GM19328 (cell line): ENCODE measurements around the gene CD8A.

Experiments
- ATAC-seq: cut with Tn5 transposase; IDR thresholded peaks from one replicate; pipeline ENCODE4 v1.9.1; 2021; ENCODE audit warnings: mild to moderate bottlenecking, moderate library complexity; ENCODE audit not compliant: unreplicated experiment

Gene CD8A

DNA sequence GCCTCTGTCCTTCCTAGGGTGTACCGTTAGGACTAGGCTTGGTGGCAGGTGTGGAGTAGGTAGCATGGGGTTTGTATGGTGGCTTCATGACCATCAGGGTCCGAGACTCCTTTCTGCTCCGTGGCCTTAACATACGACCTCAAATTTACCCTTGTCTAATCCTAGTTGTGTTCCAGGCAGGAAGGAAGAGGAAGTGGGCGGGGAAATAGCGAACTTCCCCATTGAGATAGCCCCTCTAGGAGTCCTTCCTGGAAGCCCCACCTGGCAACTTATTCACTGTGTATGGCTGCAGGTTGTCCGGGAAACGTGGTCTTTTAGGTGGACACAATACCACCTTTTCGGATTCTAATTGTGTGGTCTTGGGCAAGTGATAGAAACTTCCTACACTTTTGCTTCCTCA lies 9.3 kb downstream of the CD8A start:
- ATAC-seq = no peak

DNA sequence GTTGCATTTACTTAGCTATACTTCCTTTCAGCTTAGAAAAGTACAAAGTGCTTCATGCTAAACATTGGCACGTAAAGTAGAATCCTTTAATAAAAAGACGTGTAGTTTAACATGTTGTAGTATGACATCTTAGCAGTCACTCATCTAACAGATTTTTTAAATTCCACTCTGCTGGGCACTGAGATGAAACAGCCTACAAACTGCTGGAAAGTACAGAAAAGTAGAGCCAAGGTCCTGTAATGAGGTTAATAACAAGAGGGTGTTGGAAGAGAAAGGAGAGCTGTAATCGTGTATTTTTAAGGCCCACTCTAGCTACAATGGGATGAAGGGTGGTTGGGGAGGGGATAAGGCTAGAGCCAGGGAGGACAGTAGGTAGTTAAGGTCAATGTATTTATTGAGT lies 10.7 kb downstream of the CD8A start:
- no peak for ATAC-seq

DNA sequence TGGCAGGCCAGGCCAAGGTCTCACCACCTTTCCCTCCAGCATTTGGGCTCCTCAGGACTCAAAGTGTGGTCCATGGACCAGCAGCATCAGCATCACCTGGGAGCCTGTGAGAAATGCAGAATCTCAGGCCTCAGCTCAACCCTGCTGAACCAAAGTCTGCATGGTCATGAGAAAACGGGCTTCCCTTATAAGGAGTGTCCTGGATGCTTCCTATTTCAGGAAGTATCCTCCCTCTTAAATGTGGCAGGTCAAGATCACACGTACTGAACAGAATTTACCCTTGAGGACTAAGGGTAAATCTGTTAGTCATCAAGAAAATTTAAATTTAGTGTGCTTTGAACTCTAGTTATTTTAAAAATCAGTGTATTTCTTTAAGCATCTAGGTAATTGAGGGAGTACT lies 11.8 kb downstream of the CD8A start:
- ATAC-seq = no peak

DNA sequence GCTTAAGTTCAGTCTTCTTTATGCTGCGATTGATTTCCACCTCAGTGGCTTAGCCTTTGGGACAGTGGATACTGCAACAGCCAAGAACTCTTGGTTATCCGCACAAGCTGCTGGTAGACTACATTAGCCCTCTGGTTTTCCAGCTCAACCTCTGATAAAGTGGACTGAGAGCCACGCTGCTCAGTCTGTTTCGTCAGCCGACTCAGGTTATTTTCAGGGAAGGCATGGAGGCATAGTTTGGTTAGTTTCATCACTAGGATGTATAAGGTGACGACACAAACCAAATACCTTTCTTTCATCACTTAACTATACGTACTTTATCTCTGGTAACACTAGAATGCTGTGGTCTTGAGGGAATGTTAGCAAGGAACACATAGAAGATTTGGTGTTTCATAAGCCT lies 14.2 kb downstream of the CD8A start:
- no peak for ATAC-seq

DNA sequence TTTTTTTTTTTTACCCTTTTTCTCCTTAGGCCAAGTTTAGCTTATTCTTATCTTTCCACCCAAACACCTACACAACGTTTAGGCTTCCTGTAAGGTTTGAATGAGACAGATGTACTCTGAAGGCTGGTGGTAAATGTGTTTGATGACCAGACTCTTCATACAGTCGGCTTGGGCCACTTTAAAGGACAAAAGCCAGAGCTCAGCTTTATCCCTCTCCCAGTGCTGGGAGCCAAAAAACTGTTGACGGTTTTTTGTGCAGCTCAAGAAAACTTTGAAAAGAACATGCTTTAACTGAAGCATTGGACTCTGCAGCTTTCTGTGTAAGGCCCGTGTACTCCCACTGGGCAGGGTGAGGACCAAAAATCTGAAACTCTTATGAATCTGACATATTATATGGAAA lies 15.4 kb downstream of the CD8A start:
- no peak for ATAC-seq

DNA sequence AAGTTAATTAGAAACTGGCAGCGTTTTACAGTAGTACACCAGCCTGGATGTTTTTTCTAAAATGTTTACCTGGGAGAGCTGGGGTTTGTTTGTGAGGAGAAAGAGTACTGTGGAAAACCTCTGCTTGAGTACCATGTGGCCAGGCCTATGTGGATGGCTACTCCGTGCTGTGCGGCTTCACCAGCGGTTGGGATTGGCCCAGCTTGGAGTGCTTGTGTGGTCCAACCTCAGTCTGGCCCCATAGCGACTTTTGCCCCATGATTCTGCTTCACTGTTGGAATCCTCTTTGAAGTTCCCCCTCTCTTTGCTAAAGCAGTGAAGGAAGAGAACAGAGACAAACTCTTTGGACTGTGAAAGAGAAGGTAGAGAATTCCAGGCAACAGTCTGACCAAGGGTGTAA lies 15.9 kb downstream of the CD8A start:
- ATAC-seq = no peak

DNA sequence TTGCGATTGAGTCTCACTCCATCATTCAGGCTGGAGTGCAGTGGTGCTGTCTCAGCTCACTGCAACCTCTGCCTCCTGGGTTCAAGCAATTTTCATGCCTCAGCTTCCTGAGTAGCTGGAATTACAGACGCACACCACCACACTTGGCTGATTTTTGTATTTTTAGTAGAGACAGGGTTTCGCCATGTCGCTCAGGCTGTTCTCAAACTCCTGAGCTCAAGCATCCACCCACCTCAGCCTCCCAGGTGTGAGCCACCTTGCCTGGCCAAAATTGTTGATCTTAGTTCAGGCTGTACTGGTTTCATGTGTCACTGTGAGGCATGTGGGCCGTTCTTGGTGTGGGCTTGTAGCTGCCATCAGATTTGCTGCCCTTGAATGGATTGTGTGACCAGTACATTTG lies 18.1 kb downstream of the CD8A start:
- no peak for ATAC-seq

DNA sequence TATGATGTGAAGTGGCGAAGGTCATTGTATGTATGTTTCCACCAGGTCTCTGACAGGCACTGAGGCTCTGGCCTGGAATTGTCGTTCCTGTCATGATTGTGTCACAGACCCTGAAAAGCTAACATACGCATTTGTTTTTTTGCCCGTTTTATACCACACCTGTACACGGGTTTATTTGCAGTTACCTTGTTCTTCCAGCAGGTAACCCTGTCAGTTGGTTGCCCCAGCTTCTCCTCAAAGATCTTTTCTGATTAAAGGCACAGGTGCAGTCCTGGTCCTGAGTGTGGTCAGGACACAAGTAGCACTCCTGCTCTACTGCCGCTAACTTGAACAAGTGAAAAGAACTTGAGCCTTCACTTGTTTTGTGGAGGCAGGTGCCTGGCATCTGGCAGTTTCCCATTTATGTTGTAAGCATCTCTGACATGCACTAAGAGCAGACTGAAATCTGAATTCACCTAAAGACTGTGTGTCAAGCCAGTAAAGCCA lies 19.9 kb downstream of the CD8A start:
- ATAC-seq = no peak

DNA sequence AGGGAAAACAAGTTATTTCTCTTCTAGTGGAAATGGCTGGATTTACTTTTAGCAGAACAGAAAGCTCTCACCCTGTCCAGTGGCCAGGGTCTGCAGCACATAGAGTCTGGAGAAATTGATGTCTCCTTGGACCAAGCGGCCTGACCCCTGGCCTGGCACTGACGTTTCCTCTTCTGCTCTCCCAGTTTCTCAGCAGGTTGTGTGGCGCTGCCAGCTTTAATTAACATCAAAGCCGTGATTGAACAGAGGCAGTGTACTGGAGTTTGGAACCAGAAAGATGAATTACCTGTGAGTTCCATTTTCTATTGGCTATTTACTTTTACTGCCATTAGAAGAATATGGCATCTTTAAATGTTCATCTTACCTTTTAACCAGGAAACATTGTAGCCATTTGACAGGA lies 20.9 kb downstream of the CD8A start:
- no peak for ATAC-seq

DNA sequence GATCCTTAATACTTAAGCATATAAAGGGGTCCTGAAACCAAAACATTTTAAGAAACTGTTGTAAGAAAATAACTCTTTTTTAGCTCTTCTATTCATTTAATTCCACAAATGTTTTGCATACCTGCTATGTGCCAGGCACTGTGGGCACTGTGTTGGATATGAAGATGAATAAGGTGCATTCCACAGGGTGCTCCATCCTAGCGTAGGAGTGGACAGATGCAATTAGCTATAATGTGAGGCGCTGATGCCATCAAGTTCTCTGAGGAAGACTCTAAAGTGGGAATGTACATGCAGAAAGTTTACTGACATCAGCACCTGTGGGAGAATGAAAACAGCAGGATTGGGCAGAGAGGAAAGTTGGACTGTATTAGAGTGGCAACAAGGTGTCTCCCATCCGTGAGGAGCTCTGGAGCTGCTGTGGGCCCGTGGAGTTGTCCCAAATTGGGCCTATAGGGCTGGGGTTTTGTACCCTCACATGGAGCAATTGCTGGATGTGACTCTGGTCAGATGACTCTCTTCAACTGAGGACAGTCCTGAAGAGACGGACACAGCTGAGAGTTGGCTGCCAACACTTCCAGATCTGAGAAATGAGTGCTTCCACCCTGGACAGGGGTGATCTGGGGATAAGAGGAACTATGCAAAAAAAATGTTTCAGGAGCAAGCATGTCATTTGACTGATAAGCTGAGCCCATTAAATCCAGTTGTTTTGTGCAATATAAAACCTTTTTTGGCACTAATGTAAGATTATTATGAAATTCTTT lies 22.3 kb downstream of the CD8A start:
- ATAC-seq = no peak

DNA sequence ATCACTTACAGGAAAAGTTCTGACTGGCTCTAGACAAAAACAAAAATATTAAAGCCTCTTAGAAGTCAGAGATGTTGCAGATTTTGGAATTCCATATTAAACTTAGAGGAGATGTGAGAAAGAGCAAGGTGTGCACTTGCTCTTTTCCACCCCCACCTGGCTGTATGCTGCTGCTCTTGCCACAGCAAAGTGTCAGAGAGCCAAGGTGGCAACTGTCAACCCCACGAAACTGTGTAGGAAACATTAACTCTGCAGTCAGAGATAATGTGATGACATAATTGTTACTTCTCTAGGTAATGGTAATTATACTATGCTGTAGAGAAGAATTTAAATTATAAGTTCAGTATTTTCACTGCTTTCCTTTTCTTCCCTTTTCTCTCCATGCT lies 25.4 kb downstream of the CD8A start:
- no peak for ATAC-seq

DNA sequence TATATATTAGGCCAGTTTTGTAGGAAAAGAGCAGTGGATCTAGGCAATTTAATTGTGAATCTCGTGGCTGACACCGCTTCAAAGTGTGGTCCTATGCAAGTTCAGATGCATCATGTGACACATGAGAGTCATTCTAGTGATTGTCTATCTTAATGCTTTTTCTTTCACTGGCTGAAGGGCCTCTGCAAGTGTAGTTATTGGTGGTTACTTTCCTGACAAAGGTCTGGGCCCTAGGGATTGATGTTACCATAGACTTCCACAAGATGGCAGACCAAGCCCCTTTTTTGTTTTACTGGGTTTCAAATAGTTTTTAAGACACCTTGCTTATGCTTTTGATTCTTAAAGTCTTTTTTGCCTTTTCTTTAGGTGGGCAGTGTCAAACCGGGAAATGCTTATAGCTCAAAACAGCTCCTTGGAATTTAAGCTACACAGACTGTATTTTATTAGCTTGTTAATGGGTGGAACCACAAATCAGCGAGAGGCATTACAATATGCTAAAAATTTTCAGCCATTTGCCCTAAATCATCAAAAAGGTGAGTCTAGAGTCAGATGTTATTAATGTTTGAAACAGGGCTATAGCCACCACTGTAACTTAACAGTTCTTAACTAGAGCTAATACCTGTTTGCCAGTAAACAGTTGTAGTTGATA lies 25.9 kb downstream of the CD8A start:
- no peak for ATAC-seq

DNA sequence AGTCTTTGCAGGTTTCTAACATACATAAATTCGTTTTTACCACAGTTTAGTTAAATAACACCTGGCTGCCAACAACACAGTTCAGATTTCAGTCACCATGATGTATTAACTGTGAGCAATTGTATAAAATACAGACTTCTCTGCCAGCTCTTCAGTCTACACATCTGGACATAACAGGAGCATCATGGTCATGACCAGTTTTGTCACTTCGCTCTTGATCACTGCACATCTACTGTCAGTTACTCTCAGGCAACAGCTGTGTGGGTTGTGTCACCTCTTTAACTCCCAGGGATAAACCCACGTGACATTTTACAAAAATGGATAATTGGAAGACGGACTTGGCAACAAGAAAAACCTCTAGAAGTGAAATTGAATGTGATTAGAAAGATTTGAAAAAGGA lies 30.3 kb downstream of the CD8A start:
- no peak for ATAC-seq

DNA sequence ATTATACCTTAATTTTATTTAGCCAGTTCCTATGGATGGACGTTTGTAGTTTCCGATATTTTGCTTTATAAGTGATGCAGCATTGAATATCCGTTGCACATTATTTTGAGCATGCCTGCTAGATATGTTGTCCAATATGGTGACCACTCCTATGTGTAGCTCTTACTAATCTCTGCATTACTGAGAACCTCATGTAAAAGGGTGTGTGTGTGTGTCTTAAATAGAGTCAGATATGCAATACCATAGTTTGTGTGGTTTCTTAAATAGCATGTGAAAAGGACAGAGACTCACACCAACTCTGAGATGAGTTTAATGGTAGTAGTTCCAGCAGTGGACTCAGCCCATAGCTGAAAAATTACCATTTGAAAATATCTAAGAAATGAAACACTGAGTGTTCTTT lies 32.3 kb downstream of the CD8A start:
- ATAC-seq = no peak

DNA sequence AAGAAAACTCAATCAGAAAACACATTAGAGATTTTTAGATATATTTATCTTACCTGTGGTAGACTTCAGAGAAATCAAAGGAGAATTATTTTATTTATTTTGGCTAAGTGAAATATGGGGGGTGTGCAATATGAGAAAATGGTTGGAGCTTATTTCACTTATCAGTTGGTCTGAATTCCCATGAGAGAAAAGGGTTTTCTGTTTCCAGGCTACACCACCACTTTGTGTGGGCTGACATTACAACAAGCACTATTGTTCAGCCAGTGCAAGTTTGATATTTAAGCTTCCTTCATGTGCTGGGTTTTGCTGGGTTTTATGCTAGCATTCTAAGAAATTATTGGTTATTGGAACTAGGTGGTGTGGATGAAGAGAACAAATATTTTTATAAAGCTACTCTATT lies 37.1 kb downstream of the CD8A start:
- ATAC-seq = no peak

DNA sequence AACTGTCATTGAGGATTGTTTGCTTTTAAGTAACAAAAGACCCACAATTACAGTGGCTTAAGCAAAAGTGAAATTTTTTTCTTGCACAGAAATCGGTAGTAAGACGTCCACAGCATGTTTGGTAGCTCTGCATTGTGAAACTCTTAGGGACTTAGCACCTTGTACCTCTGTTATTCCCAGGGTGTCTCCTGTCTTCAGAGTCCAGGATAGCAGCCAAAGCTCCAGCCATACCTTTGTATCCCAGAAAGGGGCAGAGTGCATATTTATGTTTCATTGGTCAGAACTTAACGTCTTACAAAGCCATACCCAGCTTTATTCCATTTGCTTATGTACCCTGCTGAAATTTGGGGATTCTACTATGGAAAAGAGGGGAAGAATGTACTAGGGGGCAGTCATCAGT lies 37.8 kb downstream of the CD8A start:
- no peak for ATAC-seq

DNA sequence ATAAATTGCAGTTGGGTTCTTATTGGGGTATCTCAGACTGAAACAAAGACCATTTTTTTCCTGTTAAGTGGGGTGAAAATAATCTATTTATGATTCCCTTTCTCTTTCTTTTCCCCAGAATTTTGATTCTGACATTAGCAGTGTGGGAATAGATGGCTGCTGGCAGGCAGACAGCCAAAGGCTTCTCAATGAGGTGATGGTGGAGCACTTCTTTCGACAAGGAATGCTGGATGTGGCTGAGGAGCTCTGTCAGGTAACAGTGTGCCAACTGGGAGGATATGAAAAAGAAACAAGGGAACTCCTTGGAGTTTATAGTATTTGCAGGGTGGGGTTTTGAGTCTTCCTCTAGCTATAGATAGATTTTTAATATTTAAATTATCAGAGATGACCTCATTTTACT lies 38.9 kb downstream of the CD8A start:
- ATAC-seq = no peak

DNA sequence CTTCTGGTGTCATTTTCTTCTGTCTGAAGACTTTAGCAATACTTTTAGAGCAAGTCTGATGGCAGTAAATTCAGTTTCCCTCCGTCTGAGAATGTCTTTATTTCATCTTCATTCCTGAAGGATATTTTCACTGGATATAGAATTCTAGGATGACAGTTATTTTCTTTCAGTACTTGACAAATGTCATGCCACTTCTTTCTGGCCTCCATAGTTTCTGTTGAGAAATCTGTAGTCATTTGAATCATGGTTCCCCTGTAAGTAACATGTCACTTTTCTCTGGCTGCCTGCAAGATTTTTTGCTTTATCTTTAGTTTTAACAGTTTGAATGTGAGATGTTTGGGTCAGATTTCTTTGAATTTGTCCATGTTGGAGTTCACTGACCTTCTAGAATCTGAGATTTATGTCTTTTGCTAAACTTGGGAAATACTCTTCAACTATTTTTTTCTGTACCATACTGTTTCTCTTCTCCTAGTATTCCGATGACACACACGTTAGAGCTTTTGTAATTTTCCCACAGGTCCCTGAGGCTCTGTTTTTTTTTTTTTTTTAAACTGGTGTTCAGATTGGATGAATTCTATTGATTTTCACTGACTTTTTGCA lies 40.4 kb downstream of the CD8A start:
- no peak for ATAC-seq

DNA sequence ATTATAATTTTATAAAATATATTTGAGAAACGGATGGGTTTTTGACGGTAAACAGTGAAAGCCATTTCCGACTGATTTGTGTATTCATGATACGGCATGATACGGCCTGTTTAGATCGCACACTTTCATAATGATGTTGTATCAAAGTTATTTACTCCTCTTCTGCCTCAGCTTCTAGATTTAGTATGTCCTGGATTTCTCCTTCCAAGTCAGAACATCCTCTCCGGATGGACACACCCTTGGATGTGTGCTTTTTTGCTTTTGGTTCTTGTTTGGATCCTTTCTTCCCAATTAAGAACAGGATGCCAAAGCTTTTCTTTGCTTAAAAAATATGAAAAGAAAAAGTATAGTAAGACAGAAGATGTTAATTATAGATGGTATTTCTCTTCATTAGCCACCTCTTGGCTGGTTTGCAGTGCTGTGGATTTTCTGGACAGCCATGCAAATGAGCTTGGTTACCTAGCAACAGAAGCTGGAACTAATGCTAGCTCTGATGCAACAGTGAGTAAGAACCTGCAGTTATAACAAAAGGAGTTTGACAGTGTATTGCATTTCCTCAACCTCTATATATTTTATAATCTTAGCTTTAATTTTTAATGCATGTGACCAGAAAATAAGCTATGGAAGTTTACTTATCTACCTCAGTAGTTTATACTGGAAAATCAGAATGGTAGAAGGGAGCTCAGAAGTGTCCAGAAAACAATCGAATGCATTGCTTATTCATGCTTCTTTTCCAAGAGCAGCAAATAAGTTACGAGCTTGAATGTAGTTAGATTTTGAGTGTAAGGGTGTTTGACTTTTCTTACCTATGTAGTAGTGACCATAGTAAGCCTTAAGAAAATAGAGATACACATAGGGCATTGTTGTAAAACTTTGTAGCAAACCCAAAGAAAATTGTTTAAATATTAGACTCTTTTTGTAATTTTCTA lies 42.7 kb downstream of the CD8A start:
- ATAC-seq = no peak

DNA sequence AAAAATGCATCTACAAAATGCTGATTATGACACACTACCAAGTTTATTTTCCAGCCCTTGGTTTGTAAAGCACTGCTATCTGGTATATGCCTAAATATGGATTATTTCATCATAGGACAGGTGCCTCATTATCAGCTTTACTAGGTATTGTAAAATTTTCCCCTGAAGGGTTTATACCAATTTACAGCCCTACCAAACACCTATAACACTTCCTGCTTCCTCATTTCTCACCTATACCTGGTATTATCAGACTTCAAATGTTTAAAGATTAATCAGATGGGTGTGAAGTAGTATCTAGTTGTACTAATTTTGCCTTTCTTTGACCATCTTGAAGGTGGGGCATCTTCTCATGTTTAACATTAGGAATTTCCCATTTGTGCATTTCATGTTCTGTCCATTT lies 43.8 kb downstream of the CD8A start:
- ATAC-seq = no peak

DNA sequence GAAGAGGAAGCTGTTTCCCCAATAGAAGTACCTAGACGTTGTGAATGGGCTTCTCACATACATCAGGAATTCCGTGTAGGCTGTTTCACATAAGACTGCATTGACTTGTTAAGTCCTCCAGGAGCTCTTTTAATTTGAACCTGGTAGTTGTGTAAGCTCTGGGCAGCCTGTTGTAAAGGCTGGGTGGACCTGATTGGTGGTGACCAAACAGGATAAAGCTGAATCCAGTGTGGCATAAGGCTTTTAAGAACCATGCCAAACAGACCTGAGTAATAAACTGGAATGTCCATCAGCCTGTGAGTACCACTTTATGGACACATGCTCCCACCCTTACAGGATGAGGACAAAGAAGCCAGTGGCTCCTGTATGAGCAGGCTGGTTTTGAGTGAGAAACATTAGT lies 46.6 kb downstream of the CD8A start:
- no peak for ATAC-seq
